Measurements from ENCODE around the gene TRPM3.

TRPM3 gene

DNA sequence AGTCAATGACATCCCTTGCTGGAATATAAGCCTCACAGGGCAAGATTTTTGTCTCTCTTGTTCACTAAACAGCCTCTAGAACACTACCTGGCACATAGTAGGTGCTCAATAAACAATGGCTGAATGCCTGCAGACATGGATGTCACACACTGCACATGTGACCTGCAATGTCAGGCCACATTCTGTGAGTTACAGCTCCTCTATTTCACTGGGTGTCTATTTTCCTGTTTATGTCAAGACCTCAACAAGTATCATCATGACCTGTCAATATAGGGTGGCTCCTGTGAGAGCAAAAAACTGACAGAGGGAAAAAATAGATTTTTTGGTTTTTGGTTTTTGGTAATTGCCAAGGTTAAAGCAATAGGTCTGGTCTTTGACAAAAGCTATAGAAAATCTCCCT lies 562.3 kb downstream of the TRPM3 start:
- Histone ChIP-seq H3K27me3 (ENCODE audit: low read depth, low read length) (peaks cover 15% of the 10 kb centered on the region), H3K4me2 (ENCODE audit: low read length) (no peak overlapping the region), H3K27ac (ENCODE audit: low read length) (no peak overlapping the region), H3K4me3 (ENCODE audit: low read length) (no peak overlapping the region), H3K9ac (ENCODE audit: low read length) (no peak overlapping the region), H3K36me3 (replicated peaks; ENCODE audit: low read depth, low read length) (no peaks in the 10 kb centered on the region), H2AFZ (ENCODE audit: low read depth, low read length) (no peak overlapping the region), H3K4me1 (ENCODE audit: low read length) (peaks cover 30% of the 10 kb centered on the region), H3K9me3 (ENCODE audit: insufficient read depth, low read length) (no peaks in the 10 kb centered on the region), H3K79me2 (ENCODE audit: low read length) (no peaks in the 10 kb centered on the region), H4K20me1 (ENCODE audit: insufficient read depth, low read length) (no peaks in the 10 kb centered on the region)
- TF ChIP-seq, protein P1, sequence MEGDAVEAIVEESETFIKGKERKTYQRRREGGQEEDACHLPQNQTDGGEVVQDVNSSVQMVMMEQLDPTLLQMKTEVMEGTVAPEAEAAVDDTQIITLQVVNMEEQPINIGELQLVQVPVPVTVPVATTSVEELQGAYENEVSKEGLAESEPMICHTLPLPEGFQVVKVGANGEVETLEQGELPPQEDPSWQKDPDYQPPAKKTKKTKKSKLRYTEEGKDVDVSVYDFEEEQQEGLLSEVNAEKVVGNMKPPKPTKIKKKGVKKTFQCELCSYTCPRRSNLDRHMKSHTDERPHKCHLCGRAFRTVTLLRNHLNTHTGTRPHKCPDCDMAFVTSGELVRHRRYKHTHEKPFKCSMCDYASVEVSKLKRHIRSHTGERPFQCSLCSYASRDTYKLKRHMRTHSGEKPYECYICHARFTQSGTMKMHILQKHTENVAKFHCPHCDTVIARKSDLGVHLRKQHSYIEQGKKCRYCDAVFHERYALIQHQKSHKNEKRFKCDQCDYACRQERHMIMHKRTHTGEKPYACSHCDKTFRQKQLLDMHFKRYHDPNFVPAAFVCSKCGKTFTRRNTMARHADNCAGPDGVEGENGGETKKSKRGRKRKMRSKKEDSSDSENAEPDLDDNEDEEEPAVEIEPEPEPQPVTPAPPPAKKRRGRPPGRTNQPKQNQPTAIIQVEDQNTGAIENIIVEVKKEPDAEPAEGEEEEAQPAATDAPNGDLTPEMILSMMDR (IDR thresholded peaks at IDR 0.05; ENCODE audit: low read depth, low read length) = no peak
- no peak for TF ChIP-seq EZH2phosphoT487 (IDR thresholded peaks at IDR 0.05; ENCODE audit: low read depth)

DNA sequence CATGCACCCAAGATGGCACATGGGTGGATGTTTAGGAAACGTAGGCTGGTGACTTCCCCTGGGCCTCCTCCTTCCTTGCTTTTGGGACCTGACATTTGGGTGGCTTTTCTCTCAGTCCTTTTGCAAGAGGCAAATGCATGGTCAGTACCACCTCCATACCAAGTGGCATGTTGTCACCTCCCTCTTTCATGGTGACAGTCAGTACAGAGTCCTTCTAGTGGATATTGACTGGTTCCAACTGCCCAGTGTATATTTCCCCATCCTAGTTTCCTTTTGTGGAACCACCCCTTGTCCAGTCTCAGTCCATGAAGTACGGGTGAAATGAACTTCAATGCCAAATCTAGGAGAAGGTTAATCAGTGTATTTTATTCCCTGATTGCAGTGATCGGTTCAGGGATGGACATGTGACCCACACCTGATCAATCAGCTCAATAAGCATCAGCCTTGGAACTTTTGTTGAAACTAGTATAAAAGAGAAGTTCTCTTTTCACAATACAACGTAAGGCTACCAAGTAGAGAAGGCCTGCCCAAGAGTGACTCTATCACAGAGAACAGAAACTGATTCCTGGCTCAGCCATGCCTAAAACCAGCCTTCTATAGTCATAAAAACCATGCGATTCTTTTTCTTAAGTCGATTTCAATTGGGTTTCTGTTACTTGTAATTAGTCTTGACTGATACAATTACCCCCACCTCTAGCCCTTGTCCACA lies 563.6 kb downstream of the TRPM3 start:
- TF ChIP-seq, protein P1 (IDR thresholded peaks at IDR 0.05; ENCODE audit: low read depth, low read length) = no peak
- TF ChIP-seq EZH2phosphoT487 (IDR thresholded peaks at IDR 0.05; ENCODE audit: low read depth) = no peak
- Histone ChIP-seq H3K4me1 (ENCODE audit: low read length) (peaks cover 18% of the 10 kb centered on the region), H3K36me3 (replicated peaks; ENCODE audit: low read depth, low read length) (no peaks in the 10 kb centered on the region), H4K20me1 (ENCODE audit: insufficient read depth, low read length) (no peaks in the 10 kb centered on the region), H2AFZ (ENCODE audit: low read depth, low read length) (no peak overlapping the region), H3K9ac (ENCODE audit: low read length) (no peak overlapping the region), H3K9me3 (ENCODE audit: insufficient read depth, low read length) (no peaks in the 10 kb centered on the region), H3K4me3 (ENCODE audit: low read length) (no peak overlapping the region), H3K4me2 (ENCODE audit: low read length) (peak overlapping the region; percentile 11), H3K79me2 (ENCODE audit: low read length) (no peaks in the 10 kb centered on the region), H3K27ac (ENCODE audit: low read length) (no peak overlapping the region), H3K27me3 (ENCODE audit: low read depth, low read length) (peaks cover 15% of the 10 kb centered on the region)

DNA sequence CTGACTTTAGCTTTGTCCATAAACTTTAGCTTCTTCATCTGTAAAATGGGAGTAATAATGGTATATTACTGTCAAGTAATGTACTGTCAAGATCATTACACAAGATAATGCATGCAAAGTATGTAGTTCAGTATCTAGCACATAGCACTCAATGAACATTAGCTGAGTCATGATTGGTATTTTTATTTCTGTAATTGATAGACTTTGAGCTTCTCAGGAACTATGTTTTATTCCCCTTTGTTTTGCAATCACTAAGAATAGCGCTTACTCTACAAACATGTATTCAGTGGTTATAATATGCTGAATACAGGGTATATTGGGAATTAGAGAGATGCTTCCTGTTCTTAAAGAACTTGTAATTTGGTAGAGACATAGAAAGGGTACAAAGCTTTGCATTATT lies 564.6 kb downstream of the TRPM3 start:
- peaks cover 12% of the 10 kb centered on the region for H3K4me1 ChIP-seq (ENCODE audit: low read length)
- peaks cover 6% of the 10 kb centered on the region; the same call in 1 of the 2 replicates for H3K27me3 ChIP-seq (ENCODE audit: low read depth, low read length)
- no peak for TF ChIP-seq EZH2phosphoT487 (IDR thresholded peaks at IDR 0.05; ENCODE audit: low read depth)
- TF ChIP-seq, protein P1 (IDR thresholded peaks at IDR 0.05; ENCODE audit: low read depth, low read length) = no peak
- no peak overlapping the region for H3K4me2 ChIP-seq (ENCODE audit: low read length)
- no peaks in the 10 kb centered on the region for H4K20me1 ChIP-seq (ENCODE audit: insufficient read depth, low read length)
- H3K27ac ChIP-seq (ENCODE audit: low read length) = no peak overlapping the region
- H3K36me3 ChIP-seq (replicated peaks; ENCODE audit: low read depth, low read length) = no peaks in the 10 kb centered on the region
- no peaks in the 10 kb centered on the region for H3K9me3 ChIP-seq (ENCODE audit: insufficient read depth, low read length)
- H3K4me3 ChIP-seq (ENCODE audit: low read length) = no peak overlapping the region
- H3K79me2 ChIP-seq (ENCODE audit: low read length) = no peaks in the 10 kb centered on the region
- no peak overlapping the region for H2AFZ ChIP-seq (ENCODE audit: low read depth, low read length)
- H3K9ac ChIP-seq (ENCODE audit: low read length) = no peak overlapping the region

GRCh38 chr9:70554881-70555280 lies 566.5 kb downstream of the TRPM3 start:
- no peak overlapping the region for H3K4me2 ChIP-seq (ENCODE audit: low read length)
- no peaks in the 10 kb centered on the region for H3K36me3 ChIP-seq (replicated peaks; ENCODE audit: low read depth, low read length)
- H3K27ac ChIP-seq (ENCODE audit: low read length) = no peak overlapping the region
- no peaks in the 10 kb centered on the region for H3K9me3 ChIP-seq (ENCODE audit: insufficient read depth, low read length)
- no peak for TF ChIP-seq EZH2phosphoT487 (IDR thresholded peaks at IDR 0.05; ENCODE audit: low read depth)
- TF ChIP-seq, protein P1 (IDR thresholded peaks at IDR 0.05; ENCODE audit: low read depth, low read length) = no peak
- peaks cover 12% of the 10 kb centered on the region for H3K4me1 ChIP-seq (ENCODE audit: low read length)
- H3K79me2 ChIP-seq (ENCODE audit: low read length) = no peaks in the 10 kb centered on the region
- H3K9ac ChIP-seq (ENCODE audit: low read length) = no peak overlapping the region
- H3K4me3 ChIP-seq (ENCODE audit: low read length) = no peak overlapping the region
- H2AFZ ChIP-seq (ENCODE audit: low read depth, low read length) = no peak overlapping the region
- no peaks in the 10 kb centered on the region for H4K20me1 ChIP-seq (ENCODE audit: insufficient read depth, low read length)
- H3K27me3 ChIP-seq (ENCODE audit: low read depth, low read length) = no peaks in the 10 kb centered on the region

Data from OCI-LY3 (cell line).